Spinal cord (tissue), 10 donors: ENCODE data around the gene RABL3. TPM values are rescaled to one million over a fixed set of nuclear protein-coding genes. Genes with fewer than 3 reads are reported as not detected.
"Not testable (repeated sequence)": the region's sequence is repeated elsewhere in the genome, so short reads cannot be mapped to it uniquely, and the experiment has no call there.

ENCODE experiments used
- DNase-seq, 6 donors: peaks; one replicate each; pipeline versions ENCODE4 v3.0.0 to v3.0.0-alpha.2; 2013 to 2015; ENCODE audit warnings: low spot score in 6 of 6, low read depth in 4 of 6
- H3K27ac ChIP-seq: one replicate; pipeline ENCODE4 v1.5.1; 2013; ENCODE audit warnings: low read depth, low read length, control low read depth
- H3K27me3 ChIP-seq: one replicate; pipeline ENCODE4 v1.6.1; 2013; ENCODE audit warnings: low read length; ENCODE audit not compliant: control insufficient read depth, insufficient read depth
- H3K36me3 ChIP-seq: one replicate; pipeline ENCODE4 v1.6.1; 2013; ENCODE audit warnings: low read length; ENCODE audit not compliant: control insufficient read depth, insufficient read depth
- H3K4me1 ChIP-seq: one replicate; pipeline ENCODE4 v1.6.1; 2013; ENCODE audit warnings: low read length; ENCODE audit not compliant: control insufficient read depth, insufficient read depth
- H3K4me3 ChIP-seq: one replicate; pipeline ENCODE4 v1.5.1; 2013; ENCODE audit warnings: low read depth, low read length, control low read depth
- H3K9me3 ChIP-seq: one replicate; pipeline ENCODE4 v1.6.1; 2013; ENCODE audit warnings: low read length; ENCODE audit not compliant: control insufficient read depth, insufficient read depth
- WGBS: methylation state at CpG from one replicate; pipeline ENCODE4 v1.1.5; 2013; ENCODE audit warnings: missing lambda C conversion rate; ENCODE audit not compliant: insufficient coverage; 5-methylcytosine and 5-hydroxymethylcytosine counted together
- polyA plus RNA-seq, 2 donors: library from polyadenylated mRNA; unstranded; fragments of 120-200 nt; gene quantifications; one replicate each; pipeline ENCODE4 v1.2.1, GENCODE V29; 2013; ENCODE audit not compliant: insufficient read length in 2 of 2
- total RNA-seq, 2 donors: library from RNA; depleted of rRNA in 1 of 2; stranded (reverse); fragments of 120-200 nt in 1 of 2; fragments of >200 nt in 1 of 2; gene quantifications; one replicate each; pipeline versions ENCODE4 v1.2.3 to v1.2.4, GENCODE V29; 2013 to 2014
- donor health status: healthy.

Gene RABL3
- total and polyA plus RNA-seq, 4 donors, result 18.7 to 25.5 (median 21.9) TPM

DNA sequence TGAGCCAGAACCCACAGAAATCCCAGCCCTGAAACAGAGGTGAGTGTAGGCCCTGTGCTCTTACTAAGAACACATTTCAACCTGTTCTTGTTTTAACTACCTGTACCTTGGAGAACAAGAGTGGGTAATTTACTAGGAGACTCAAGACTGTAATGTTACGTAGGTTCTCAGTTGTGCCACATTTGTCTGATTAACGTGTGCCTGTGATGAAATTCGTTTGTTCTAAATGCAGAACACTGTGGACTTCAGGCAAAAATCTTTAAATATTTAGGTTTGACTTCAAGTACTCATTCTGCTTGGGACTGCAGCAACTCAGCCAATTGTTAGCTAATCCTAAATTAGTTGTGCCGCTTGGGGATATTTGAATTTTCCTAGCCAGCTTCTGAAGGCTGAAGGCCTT, 28.6 kb upstream of the RABL3 start:
- 88% methylated on average over 3 of the region's 4 CpGs for WGBS
- H3K4me3 ChIP-seq, result no peak overlapping the region

DNA sequence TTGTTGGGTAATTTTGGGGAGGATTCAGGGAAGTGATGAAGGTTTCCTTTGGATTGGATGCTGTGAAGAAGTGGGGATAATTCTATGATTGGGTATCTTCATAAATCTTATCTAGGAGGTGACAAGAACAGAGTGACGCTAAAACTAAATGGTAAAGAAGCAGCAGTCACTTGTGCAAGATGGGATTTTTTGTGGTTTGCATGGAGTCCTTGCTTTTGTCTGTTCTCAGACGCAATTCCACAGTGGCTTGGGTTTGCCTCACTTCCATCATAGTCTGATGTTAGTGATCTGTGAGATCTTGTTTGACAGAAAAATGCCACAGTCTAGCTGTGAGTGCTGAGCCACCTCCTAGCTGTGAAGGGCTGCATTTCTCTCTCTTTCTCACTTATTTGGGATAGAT, 27.1 kb upstream of the RABL3 start:
- no peaks in the 10 kb centered on the region for H3K9me3 ChIP-seq
- no peaks in the 10 kb centered on the region for H3K4me1 ChIP-seq
- H3K27ac ChIP-seq, result no peak overlapping the region
- no peak overlapping the region for H3K4me3 ChIP-seq
- DNase-seq, result no peak
- WGBS, result 90% methylated on average over 2 of the region's 2 CpGs
- no peaks in the 10 kb centered on the region for H3K36me3 ChIP-seq
- H3K27me3 ChIP-seq, result no peaks in the 10 kb centered on the region

More for the DNA sequence above, 28.6 kb upstream of the RABL3 start:
- no peak for DNase-seq
- H3K27ac ChIP-seq, result no peak overlapping the region
- no peaks in the 10 kb centered on the region for H3K27me3 ChIP-seq
- no peaks in the 10 kb centered on the region for H3K4me1 ChIP-seq
- no peaks in the 10 kb centered on the region for H3K9me3 ChIP-seq
- no peaks in the 10 kb centered on the region for H3K36me3 ChIP-seq

DNA sequence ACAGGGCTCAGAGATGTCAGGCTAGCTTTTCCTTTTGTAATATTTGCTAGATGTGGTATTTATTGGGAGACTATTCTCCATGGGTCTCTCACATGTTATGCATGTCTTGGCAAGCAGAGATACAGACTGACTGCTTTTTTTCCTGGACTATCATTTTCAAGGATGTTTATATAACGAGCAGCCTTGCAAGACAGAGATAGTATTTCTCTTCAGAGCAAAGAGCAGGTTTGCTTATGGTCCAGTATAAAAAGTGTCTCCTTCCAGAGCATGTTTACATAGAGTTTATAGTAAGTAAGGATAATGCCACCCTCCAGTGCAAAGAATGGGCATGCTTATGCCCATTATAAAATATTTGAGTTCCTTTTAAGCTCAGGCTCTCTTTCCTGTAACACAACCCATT, 24.8 kb upstream of the RABL3 start:
- H3K36me3 ChIP-seq, result no peaks in the 10 kb centered on the region
- no peaks in the 10 kb centered on the region for H3K27me3 ChIP-seq
- no peak for DNase-seq
- H3K9me3 ChIP-seq, result no peaks in the 10 kb centered on the region
- no peak overlapping the region for H3K27ac ChIP-seq
- WGBS, result 100% methylated on average over 1 of the region's 1 CpG
- no peak overlapping the region for H3K4me3 ChIP-seq
- H3K4me1 ChIP-seq, result no peaks in the 10 kb centered on the region

DNA sequence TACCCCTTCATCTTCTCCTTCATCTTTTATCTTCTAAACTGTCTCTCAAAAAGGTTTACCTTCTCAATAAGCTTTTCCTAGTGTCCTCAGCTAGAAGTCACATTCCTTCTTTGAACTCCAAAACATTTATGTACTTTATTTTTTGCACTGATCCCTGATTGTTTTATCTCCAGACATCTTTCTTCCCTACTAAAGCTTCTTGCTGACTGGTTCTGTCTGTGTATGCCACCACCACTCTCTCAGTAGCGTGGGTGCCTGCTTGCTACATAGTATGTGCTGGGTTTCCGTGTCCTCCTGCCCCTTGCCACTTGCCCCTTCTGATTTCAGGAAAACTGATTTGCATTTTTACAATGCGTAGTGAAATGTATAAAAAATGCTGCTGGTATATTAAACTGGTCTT, 24.3 kb upstream of the RABL3 start:
- no peaks in the 10 kb centered on the region for H3K27me3 ChIP-seq
- no peak for DNase-seq
- no peaks in the 10 kb centered on the region for H3K36me3 ChIP-seq
- WGBS, result no CpG with 5 or more reads among the region's 3 CpGs
- H3K4me3 ChIP-seq, result no peak overlapping the region
- H3K4me1 ChIP-seq, result no peaks in the 10 kb centered on the region
- no peak overlapping the region for H3K27ac ChIP-seq
- H3K9me3 ChIP-seq, result no peaks in the 10 kb centered on the region

DNA sequence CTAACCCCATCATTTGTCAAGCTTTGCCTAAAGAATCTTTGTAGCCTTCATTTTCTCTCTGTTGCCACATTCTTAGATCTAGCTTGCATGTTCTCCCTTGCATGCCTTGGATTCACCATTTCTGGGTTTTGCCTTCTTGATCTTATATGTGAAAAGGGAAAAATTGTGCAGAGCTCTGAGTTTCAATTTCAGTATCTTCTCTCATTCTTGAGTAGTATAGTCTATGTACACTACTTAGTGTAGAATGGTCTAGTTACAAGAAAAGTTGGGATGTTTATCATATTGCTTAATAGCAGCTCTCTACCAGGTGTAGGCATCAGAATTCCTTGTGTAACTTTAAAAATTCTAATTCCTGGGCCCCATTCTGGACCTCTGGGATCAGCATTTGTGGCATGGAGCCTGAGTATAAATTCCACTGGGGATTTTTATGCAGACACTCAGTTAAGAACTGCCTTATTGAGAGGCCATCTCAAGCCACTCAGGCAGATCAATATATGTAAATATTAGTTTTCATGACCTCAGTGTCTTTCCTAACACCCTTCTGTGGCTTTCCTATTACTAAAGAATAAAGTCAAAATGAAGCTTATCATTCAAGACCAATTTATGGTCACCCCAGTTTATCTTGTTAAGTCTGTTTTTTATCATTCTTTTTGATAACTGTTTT, 23.6 kb upstream of the RABL3 start:
- H3K36me3 ChIP-seq, result no peaks in the 10 kb centered on the region

DNA sequence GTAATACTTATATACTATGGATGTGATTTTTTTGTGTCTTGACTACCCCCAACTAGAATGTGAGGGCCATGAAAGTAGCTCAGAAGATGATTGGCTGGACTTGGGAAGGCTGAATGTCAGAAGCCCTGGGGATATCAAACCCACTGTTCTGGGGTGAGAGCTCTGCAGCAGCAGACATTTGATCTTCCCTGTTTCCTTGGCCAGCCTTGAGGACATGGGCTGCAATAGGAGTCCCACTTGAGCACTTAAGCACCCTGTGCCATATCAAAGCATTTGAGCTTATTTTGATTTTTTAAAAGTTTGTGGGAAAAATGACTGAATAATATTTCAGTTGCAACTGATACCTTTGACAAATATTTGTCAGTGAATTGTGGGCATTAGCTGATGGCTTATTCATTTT, 21.9 kb upstream of the RABL3 start:
- no peaks in the 10 kb centered on the region for H3K4me1 ChIP-seq
- DNase-seq, result no peak
- no peaks in the 10 kb centered on the region for H3K36me3 ChIP-seq
- no peaks in the 10 kb centered on the region for H3K9me3 ChIP-seq
- no peak overlapping the region for H3K4me3 ChIP-seq
- no peak overlapping the region for H3K27ac ChIP-seq
- no peaks in the 10 kb centered on the region for H3K27me3 ChIP-seq

More for the DNA sequence above, 23.6 kb upstream of the RABL3 start:
- no peak for DNase-seq
- H3K4me3 ChIP-seq, result no peak overlapping the region
- H3K27me3 ChIP-seq, result no peaks in the 10 kb centered on the region
- H3K4me1 ChIP-seq, result no peaks in the 10 kb centered on the region
- H3K27ac ChIP-seq, result no peak overlapping the region
- H3K9me3 ChIP-seq, result no peaks in the 10 kb centered on the region

DNA sequence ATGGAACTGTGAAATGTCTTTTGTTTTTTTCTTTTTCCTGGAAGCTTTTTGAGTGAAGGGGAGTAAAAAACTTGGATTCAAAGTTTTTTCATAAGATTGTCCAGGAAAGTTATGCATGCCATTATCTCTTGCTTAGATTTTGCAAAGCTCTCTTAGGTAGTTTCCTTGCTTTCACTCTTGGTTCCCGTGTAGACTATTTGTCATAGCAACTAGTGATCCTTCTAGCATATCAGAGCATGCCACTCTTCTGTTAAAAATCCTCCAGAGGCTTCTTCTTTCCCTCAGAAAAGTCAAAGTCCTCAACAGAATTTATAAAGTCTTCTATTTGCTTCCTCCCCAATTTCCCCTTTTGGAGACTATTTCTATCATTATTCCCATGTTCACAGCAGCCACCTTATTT, 21.3 kb upstream of the RABL3 start:
- no peaks in the 10 kb centered on the region for H3K4me1 ChIP-seq
- WGBS, result 63% methylated on average over 1 of the region's 1 CpG
- no peaks in the 10 kb centered on the region for H3K36me3 ChIP-seq
- H3K9me3 ChIP-seq, result no peaks in the 10 kb centered on the region
- no peaks in the 10 kb centered on the region for H3K27me3 ChIP-seq
- H3K27ac ChIP-seq, result no peak overlapping the region
- H3K4me3 ChIP-seq, result no peak overlapping the region
- DNase-seq, result no peak

DNA sequence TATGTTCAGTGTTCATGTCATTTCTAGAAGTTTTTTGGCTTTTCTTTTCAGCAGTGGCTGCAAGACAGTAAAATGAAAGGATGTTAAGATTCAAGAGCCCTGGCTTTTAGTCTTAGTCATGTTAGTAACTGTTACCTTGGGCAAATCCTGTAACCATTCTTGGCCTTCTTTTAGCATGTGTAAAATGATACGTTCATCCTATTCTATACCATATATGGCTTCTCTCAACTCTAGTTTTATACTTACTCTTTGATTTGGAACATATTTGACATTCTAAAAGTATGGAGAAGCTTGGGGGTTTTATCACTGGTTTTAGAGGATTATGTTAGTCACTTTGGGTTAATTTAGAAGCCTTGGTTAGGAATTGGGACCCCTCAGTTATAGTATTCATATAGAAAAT, 20.3 kb upstream of the RABL3 start:
- H3K27ac ChIP-seq, result no peak overlapping the region
- H3K9me3 ChIP-seq, result no peaks in the 10 kb centered on the region
- no peak for DNase-seq
- no peak overlapping the region for H3K4me3 ChIP-seq
- no peaks in the 10 kb centered on the region for H3K4me1 ChIP-seq
- H3K36me3 ChIP-seq, result no peaks in the 10 kb centered on the region
- no peaks in the 10 kb centered on the region for H3K27me3 ChIP-seq
- no CpG with 5 or more reads among the region's 1 CpG for WGBS

DNA sequence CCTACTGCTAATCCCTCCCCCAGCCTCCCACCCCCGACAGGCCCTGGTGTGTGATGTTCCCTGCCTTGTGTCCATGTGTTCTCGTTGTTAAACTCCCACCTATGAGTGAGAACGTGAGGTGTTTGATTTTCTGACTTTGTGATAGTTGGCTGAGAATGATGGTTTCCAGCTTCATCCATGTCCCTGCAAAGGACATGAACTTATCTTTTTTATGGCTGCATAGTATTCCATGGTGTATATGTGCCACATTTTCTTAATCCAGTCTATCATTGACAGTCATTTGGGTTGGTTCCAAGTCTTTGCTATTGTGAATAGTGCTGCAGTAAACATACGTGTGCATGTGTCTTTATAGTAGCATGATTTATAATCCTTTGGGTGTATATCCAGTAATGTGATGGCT, 16.2 kb upstream of the RABL3 start:
- H3K36me3 ChIP-seq, H3K4me3 ChIP-seq, DNase-seq, H3K27ac ChIP-seq, H3K4me1 ChIP-seq, H3K27me3 ChIP-seq, H3K9me3 ChIP-seq: not testable (repeated sequence)
- no CpG with 5 or more reads among the region's 4 CpGs for WGBS

DNA sequence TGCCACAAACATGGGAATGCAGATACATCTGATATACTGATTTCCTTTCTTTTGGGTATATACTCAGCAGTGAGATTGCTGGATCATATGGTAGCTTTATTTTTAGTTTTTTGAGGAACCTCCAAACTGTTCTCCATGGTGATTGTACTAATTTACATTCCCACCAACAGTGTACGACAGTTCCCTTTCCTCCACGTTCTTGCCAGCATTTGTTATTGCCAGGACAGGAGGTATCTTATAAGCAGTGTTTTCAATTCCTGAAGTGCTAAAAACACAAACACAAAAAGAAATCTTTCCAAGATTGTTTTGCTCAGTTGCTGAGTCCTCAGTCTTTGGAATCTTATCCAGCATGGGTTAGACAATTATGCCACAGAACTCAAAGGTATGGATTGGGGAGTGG, 13.7 kb upstream of the RABL3 start:
- H3K4me3 ChIP-seq, result no peak overlapping the region
- H3K9me3 ChIP-seq, result no peaks in the 10 kb centered on the region
- no peaks in the 10 kb centered on the region for H3K36me3 ChIP-seq
- 72% methylated on average over 2 of the region's 2 CpGs for WGBS
- no peak overlapping the region for H3K27ac ChIP-seq
- DNase-seq, result peak in 1 of 6 donors; percentile 34
- no peaks in the 10 kb centered on the region for H3K4me1 ChIP-seq
- H3K27me3 ChIP-seq, result no peaks in the 10 kb centered on the region
